Myocyte (in vitro differentiated cells): ENCODE measurements around the gene UBAP2L. TPM values are rescaled to one million over a fixed set of nuclear protein-coding genes. Genes with fewer than 3 reads are reported as not detected.

Experiments used
- DNase-seq: peaks from one replicate; pipeline ENCODE4 v3.0.0-alpha.2; 2012; ENCODE audit warnings: low read depth
- polyA plus RNA-seq: library from polyadenylated mRNA; unstranded; fragments of >200 nt; gene quantifications from one replicate; pipeline ENCODE4 v1.2.1, GENCODE V29; 2012; ENCODE audit warnings: missing spikeins
- total RNA-seq: library from RNA; depleted of rRNA; stranded (reverse); fragments of >200 nt; gene quantifications from 2 replicates; pipeline ENCODE4 v1.2.3, GENCODE V29; 2014

The UBAP2L gene, protein sequence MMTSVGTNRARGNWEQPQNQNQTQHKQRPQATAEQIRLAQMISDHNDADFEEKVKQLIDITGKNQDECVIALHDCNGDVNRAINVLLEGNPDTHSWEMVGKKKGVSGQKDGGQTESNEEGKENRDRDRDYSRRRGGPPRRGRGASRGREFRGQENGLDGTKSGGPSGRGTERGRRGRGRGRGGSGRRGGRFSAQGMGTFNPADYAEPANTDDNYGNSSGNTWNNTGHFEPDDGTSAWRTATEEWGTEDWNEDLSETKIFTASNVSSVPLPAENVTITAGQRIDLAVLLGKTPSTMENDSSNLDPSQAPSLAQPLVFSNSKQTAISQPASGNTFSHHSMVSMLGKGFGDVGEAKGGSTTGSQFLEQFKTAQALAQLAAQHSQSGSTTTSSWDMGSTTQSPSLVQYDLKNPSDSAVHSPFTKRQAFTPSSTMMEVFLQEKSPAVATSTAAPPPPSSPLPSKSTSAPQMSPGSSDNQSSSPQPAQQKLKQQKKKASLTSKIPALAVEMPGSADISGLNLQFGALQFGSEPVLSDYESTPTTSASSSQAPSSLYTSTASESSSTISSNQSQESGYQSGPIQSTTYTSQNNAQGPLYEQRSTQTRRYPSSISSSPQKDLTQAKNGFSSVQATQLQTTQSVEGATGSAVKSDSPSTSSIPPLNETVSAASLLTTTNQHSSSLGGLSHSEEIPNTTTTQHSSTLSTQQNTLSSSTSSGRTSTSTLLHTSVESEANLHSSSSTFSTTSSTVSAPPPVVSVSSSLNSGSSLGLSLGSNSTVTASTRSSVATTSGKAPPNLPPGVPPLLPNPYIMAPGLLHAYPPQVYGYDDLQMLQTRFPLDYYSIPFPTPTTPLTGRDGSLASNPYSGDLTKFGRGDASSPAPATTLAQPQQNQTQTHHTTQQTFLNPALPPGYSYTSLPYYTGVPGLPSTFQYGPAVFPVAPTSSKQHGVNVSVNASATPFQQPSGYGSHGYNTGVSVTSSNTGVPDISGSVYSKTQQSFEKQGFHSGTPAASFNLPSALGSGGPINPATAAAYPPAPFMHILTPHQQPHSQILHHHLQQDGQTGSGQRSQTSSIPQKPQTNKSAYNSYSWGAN
- total RNA-seq, result 96.7 and 97.1 TPM in 2 replicates
- polyA plus RNA-seq, result 155 TPM

DNA sequence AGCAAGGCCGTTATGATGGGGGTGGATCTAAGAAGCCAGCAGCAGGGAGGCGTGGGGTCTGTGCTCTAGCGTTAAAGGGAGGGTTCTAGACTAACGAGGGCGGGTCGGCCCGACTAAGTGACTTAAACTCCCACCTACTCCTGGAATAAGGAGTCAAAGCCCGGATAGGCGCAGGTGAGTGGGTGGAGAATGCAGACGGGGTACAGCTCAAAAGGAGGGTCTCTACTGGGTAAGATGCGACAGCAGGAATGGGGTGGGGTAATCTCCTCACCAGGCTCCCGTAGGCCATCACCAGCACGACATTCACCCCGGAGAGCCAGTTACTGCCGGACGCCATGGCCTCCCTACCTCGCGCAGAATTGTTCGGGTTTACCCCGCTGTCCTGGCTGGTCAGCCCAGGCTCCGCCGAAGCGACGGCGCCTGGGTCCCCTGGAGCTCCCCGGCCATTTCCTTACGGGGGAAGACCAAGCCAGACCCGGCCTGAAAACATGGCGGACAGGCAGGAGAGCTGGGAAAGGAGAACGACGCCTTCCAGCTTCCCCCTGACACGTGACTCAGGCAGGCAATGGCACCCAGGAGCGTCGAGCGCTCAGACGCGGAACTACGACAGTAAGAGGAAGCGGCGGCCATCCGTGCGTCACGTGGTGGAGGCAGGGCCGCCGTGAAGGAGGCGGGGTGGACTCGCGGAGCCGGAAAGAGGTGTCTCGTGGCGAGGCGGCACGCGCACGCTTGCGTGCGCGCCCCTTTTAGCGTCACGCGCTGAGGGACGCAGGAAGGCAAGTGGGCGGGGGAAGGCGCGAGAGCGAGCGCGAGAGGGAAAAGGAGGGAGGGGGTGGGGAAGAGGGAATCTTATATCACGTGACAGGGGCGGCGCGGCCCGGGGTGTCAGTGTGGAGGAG, at the start of gene UBAP2L:
Gene UBAP2L, plus strand, starts transcription at position 885 of the 899 bp plus-strand sequence. CDS start 4,169 bp downstream, outside the sequence.
- DNase-seq, result peak; percentile 99

DNA sequence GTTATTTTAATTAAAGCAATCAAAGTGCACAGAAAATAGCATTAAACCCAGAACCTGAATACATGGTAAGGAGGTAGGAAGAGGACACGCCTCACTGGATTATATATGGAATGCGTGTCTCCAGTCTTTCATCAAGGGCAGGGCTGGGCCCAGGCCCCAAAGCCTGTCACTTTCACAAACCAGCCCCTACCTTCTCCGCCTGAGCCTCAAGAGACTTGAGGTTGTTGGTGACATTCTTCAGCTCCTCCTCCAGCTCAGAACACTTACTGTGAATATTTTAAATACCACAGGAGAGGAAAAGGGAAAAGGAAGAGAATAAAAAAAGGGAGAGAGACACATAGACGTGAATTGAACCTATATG, 49.6 kb upstream of the UBAP2L start:
- DNase-seq, result no peak

DNA sequence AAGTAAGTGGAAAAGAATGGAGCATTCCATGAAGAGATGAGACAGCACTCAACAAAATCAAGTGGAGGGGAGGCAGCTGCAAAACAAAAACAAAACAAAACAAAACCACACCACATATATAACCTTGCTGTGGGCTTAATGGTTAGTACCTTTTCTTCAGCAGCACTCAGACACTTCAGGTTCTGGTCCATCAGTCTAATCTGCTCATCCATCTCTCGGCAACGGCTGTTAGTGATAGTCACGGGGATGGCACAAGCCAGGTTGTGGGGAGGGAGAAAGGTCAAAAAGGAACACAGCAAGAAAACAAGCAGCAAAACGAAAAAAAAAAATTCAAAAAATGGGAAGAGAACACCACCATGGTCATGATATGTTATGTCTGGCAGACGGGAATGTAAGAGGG, 48.9 kb upstream of the UBAP2L start:
- no peak for DNase-seq

DNA sequence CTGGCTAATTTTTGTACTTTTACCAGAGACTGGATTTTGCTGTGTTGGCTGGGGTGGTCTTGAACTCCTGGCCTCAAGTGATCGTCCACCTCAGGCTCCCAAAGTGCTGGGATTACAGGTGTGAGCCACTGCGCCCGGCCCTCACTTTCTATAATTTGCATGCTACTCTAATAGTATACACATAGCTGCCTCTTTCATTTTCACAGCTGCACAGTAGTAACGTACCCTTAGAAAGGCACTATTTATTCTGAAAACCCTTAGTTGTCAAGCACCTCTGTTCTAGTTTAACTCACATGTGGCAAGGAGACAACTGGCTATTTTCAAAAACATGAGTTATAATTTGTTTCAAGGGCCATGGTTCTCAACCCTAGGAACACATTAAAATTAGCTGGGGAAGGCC, 46.1 kb upstream of the UBAP2L start:
- DNase-seq, result no peak

DNA sequence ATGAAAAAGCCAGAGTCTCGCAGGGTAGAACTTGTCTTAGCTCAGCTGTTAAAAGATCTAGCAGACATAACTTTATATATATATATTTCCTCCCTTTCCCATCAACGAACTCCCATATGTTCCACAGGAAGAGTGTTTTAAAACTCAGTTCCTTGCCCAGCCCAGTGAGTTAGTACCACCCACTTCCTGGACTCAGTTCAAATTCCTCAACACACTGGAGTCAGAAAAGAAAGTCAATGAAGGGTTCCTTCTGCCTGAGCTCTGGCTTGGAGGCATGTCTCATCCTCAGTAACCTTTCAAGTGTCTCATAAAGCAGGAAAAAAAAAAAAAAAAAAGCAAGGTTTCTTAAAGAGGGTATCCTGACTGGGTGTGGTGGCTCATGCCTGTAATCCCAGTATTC, 44.4 kb upstream of the UBAP2L start:
- peak; percentile 49 for DNase-seq

DNA sequence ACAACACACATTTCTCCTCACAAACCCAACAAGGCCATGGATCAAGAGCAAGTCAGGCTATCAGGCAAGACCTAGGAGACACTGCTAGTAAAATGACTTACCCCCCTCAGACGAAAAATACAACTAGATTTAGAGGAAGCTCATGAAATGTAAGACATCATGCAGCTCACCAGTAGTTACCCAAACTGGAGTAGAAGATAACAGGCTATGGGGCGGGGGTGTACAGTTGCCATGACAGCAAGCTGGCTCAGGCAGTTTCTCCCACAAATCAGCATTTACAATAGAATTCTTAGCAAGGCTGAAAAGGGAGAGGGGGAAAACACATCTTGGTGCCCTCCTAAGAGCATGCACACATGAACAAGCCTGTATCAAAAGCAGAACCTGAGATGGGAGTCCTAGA, 42.7 kb upstream of the UBAP2L start:
- DNase-seq, result no peak

DNA sequence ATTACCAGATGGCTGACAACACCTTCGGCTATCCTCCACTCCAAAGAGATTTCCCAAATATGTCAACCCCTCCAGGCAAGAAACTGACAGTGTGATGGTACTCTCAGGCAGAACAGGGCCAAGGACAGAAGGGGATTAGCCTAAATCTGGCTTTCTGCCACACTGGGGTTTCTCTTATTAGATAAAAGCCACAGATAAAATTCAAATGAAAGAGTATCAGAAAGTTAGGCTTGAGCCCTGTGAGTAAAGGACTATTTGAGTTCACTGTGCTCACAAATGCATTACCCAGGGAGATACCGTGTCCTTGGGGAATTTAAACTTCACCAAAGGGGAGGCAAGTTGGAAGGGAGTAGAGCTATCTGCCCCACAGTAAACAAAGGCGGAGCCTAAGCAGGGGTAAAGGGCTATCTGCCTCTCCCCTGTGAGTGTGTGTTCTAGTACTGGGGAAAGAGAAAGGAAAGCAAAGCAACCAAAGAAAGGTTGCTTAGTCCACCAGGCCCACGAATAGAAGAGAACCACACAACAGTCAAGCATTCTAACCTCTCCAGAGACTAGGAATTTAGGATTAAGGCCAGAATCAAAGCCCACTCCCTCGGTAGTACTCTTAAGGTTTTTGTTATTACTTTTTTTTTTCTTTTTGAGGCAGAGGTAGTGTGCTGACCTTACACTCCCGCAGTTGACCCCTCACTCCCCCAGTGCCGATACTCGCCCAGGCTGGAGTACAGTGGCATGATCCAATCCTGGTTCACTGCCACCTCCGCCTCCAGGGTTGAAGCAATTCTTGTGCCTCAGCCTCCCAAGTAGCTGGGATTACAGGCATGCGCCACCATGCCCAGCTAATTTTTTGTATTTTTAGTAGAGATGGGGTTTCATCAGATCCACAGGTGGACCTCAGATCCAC, 41.6 kb upstream of the UBAP2L start:
- DNase-seq, result no peak

DNA sequence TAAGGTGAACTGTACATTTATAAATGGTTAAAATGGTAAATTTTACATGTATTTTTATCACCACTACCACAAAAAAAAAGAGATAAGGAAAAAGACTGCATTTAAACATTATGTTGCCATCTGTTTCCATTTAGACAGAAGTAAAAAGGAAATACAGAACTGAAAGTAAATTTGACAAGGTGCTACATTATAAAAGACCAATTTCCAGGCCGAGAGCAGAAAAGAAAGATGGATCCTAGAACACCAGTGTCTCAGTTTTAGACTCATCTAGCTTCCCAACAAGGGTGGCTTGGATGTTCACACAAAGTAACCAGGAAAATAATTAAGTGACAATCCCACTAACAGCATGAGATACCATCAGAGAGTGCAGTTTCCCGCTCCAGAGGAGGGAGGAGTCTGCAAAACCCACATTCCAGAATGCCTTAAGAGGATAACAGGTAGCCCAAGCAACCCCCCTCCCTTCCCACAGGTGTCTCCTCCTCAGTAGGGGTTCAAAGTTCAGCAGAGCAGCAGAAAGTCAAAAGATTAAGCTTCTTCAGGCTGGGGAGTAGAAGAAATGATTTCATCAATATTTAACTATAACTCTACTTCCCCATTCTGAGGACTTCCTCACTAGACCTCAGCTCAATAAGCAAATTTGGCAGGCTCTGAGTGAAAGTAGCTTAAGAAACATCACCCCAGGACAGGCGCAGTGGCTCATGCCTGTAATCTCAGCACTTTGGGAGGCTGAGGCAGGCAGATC, 40.6 kb upstream of the UBAP2L start:
- DNase-seq, result no peak

DNA sequence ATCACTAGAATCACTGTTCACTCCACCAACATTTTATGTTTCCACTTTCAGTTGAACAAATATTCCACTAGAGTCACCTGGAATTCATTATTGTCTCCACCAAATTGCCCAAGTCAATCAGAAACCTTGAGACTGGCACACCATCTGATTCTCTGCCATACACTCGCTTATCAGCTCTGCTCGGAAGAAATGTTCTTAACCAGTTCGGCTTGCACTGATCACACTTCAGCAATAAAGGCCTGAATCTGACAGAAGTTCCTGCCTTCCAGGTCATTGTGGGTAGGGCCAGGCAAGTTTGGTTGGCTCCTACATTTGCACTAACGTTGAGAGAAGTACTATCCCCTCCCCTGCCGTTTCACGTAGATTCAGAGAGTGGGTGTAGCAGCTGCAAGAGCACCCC, 38.8 kb upstream of the UBAP2L start:
- DNase-seq, result no peak

DNA sequence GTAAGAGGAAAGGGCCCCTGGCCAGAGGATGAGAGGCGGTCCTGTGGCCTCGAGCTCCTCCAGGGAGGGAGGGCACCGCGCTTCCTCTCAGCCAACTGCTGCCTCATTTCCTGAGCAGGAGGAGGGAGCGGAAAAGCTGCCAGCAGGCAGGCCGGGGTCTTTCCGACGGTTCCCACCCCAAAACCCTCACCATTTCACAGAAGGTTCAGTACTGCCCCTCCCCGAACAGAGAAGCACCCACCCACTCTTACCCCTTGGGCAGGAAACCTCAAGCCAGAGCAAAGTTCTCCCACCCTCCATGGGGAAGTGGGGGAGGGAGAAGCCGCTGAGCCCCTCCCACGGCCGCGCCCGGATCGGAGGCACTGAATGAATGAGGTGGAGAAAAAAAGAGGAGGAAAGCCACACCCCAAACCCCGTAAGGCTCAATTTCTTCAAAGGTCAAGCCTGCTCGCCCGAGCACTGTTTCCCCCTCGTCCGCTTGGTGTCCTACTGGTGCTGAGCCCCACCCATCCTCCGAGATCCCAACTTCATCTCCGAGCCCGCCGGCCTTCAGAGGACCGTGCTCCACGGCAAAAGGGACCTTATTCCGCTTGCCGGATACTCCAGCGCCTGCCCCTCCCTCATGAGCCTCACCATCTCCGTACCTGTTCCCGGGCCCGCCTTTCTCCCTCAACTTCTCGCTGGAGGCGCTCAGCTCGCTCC, 38.3 kb upstream of the UBAP2L start:
- peak; percentile 83 for DNase-seq

DNA sequence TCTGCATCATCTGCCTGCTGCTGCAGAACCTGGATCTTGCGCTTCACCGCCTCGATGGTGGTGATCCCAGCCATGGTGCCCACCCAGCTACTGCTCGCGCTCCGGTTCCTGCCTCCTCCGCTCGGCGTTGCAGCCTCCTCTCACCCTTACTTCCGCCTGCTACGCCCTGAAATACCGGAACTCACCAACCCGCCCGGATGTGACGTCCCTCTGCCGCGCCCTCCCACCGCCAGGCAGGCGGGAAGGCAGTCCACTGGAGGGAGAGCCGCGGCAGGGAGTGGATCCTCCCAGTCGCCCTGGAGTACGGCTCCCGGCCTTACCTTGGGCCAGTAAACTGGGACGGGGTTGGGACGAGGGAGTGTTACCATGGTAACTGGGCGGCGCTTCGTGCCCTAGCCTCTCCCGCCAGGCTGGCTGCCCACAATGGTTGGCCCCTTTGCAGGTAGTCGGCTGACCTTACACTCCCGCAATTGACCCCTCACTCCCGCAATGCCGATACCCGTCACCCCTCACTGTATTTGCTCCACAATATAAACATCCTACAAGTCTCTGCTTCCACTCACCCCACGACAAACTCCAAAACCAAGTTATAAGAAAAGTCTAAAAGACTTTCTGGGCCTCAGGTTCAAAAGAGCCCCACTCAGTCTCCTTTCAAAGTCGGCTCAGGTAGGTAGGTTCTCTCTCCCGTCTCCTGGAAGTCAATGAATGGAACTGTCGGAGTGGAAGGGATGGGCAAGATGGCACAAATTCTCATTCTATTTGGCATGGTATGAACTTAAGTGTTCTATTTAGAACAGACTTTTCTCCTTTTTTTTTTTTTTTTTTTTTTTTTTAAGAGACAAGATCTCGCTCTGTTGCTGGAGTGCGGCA, 37.5 kb upstream of the UBAP2L start:
- peak; percentile 94 for DNase-seq

DNA sequence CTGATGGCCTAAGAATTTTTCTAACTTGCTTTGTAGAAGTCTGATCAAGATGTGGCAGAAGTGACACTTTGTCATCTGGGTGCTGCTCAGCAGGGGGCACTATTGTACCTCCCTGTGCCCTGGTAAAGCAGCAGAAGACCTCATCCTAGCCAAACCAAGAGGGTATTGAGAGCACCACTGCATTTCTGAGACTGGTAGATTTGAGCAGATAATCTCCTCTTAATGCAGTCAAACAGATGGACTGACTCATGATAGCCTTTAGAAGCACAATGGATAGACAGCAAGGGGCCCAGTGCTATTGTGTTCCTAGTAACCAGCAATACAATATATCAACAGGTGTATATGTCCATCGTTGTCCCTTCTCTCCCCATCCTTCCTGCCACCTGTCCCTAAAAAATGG, 34.6 kb upstream of the UBAP2L start:
- peak; percentile 84 for DNase-seq

DNA sequence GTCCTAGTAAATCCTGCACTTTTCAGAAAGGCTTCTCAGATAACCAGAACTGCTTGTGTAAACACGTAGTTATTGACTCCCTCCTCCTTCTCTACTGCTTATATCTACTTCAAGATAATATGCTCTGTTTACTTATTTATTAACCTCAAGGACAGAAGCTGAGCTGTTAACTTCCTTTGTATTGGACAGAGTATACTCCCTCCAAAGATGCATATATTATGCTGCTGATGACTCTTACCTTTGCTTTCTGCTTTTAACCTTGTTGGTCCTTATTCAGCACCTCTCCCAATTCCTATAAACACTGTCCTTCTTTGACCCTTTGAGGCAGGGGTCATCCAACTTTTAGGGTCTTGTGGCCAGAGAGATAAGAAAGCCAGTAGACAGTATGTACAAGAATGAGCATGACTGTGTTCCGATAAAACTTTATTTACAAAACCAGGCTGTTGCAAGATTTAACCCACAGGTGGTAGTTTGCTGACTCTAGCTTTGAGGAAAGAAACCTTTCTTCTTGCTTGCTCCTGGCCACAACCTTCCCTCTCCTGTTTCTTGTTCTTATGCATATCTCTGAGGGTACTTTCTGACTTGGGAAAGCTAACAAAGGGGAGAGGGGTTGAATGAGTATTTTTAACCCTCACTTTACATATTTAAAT, 33.8 kb upstream of the UBAP2L start:
- peak; percentile 39 for DNase-seq

DNA sequence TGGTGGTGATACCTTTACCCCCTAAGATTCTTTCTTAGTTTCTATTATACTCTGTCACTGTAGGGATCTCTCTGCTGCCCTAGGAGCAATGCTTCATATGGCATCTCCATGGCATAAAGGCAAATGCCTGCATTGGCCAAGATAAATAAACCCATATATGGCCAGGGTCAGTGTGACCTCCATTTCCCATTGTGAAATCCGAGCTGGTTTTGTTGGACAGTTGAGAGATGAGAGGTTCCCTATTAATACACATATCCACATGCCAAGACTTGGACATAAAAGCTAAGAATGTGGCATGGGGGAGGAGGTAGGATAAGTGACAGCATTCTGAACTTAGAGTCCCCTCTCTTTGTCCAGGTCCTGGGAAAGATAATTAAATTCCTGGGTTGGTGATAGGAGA, 30.2 kb upstream of the UBAP2L start:
- peak; percentile 92 for DNase-seq

DNA sequence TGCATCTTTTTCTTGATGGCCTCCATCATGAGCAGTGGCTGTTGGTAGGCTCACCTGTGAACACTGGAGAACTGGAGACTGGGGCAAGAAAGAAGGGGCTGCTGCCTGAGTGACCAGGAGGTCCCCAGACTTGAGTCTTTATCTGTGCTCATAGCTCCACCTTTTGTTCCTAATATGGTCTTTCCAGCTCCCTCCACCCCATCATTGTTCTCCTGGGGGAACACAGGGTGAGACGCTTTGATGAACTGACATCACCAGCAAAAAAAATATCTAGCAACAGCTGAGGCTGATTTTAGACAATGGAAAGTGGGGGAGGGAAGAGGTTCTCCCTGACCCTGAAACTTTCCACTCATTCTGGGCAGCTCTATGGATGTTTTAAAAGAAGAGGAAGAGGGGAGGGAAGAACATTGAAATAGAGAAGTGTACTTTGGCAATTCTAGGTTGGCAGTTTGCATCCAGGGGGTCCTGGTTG, 28.7 kb upstream of the UBAP2L start, which contains the start of gene TPM3:
Gene TPM3, minus strand, starts transcription at position 111 of the 472 bp plus-strand sequence. Its CDS starts 82 bp downstream, at position 29.
- peak; percentile 98 for DNase-seq

DNA sequence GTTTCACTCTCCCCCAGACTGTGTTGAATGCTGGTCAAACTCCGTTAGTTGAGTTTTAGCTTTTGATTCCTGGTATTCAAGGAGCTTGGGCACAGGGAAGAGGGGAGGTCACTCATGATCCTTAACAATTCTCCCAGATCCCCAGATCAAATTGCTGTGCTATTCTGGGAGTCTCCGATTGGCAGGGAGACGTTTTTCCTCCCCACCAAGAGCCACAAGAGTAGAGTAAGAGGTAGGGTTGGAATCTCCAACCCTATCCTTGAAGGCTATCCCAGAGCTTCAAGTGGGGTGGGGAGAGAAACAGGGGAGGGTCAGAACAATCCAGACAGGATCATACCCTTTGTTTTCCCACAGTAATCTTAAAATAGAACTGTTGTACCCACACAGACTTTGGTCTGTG, 28.3 kb upstream of the UBAP2L start:
- peak; percentile 90 for DNase-seq

DNA sequence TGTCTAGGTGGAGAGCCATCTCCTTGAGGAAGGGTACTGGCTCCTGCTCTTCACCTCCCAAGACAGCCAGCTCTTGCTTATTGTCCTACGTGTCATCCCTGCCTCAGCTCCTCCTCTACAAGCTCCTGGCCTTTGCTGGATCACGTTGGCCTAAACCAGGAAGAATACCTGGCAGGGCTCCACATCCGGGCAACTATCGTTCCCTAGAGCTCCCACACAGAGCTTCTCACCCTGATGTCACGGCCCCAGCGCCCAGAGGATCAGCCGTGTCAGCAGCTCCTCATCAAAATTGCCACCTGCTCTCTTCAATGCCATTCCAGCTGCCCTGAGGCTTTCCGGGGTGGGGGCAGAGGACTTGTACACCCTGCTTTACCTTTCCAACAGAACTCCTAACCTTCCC, 26.9 kb upstream of the UBAP2L start:
- DNase-seq, result peak; percentile 92
